Motor neuron (in vitro differentiated cells): ENCODE measurements around the gene RIMOC1. TPM values are rescaled to one million over a fixed set of nuclear protein-coding genes. Genes with fewer than 3 reads are reported as not detected.
"Not testable (repeated sequence)": the region's sequence is repeated elsewhere in the genome, so short reads cannot be mapped to it uniquely, and the experiment has no call there.

Experiments
- ATAC-seq, 8 experiments: fragments of 200-7000 bp; cut with Tn5 transposase; replicated peaks in 6 of 8; 2 replicates each; pipeline ENCODE4 v1.8.0; 2021; ENCODE audit warnings: mild to moderate bottlenecking in 8 of 8, moderate library complexity in 8 of 8
- H3K27ac ChIP-seq, 2 donors: fragments of 250-450 bp; sonication (Bioruptor Pico); 2 replicates each; pipeline ENCODE4 v1.9.0; 2021; ENCODE audit warnings: antibody characterized with exemption in 2 of 2, mild to moderate bottlenecking in 2 of 2, moderate library complexity in 1 of 2
- H3K4me1 ChIP-seq, 2 donors: fragments of 250-450 bp; sonication (Bioruptor Pico); replicated peaks in 1 of 2; 2 replicates each; pipeline ENCODE4 v1.6.1; 2021; ENCODE audit warnings: antibody characterized with exemption in 2 of 2, mild to moderate bottlenecking in 2 of 2, moderate library complexity in 1 of 2
- H3K4me3 ChIP-seq, 5 donors: fragments of 250-450 bp; sonication (Bioruptor Pico); 2 replicates each; pipeline ENCODE4 v1.9.0; 2021; ENCODE audit warnings: antibody characterized with exemption in 5 of 5, mild to moderate bottlenecking in 5 of 5, moderate library complexity in 4 of 5
- WGBS, 10 experiments: fragments of 450-650 bp; shearing (Covaris generic); methylation state at CpG; one replicate each; pipeline ENCODE4 v1.0.0; 2022; 5-methylcytosine and 5-hydroxymethylcytosine counted together
- in situ Hi-C, 9 experiments: fragments of 400-800 bp; cut with MboI; loops; one replicate each; pipeline ENCODE4 v1.15.0; 2021; ENCODE audit warnings: low sequenced_read_pairs in 9 of 9, low pct_unique_long_range_greater_than_20kb in 2 of 9; ENCODE audit not compliant: unreplicated experiment in 9 of 9
- total RNA-seq, 8 experiments: library from RNA; unstranded; fragments of 300-600 nt; gene quantifications; 2 replicates each; pipeline versions ENCODE4 v1.2.3 to v1.2.4, GENCODE V29; 2022

The RIMOC1 gene
- total RNA-seq, 8 experiments from 2014 or later = 13.1 to 31.4 (median 23.2) TPM

DNA sequence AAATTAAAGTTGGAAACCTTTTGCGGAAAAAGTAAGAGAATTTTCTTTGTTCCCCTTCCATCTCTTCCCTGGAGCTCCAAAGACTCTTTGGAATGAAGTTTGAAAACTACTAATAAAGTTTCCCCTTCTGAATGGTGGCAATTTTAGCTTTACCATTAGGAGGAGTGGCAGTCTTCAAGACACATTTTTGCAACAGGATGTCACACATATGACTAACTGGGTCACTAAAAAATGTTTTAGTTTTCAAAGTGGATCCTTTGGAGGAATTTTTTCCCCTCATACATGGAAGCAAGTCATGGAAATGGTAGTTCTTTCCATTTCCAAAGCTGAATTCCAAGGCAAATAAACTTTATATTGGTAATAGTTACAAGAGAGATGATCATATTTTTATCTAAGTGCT, 36.5 kb downstream of the RIMOC1 start:
- 83 to 100% (median 100%) methylated on average over 1 of the region's 1 CpG; no CpG with 5 or more reads in 4 of the 10 experiments for WGBS, 10 experiments
- in situ Hi-C loops = no loop called here
- Histone ChIP-seq H3K4me3 (no peak overlapping the region), H3K4me1 (no peaks in the 10 kb centered on the region), H3K27ac (no peak overlapping the region)
- ATAC-seq = no peak

DNA sequence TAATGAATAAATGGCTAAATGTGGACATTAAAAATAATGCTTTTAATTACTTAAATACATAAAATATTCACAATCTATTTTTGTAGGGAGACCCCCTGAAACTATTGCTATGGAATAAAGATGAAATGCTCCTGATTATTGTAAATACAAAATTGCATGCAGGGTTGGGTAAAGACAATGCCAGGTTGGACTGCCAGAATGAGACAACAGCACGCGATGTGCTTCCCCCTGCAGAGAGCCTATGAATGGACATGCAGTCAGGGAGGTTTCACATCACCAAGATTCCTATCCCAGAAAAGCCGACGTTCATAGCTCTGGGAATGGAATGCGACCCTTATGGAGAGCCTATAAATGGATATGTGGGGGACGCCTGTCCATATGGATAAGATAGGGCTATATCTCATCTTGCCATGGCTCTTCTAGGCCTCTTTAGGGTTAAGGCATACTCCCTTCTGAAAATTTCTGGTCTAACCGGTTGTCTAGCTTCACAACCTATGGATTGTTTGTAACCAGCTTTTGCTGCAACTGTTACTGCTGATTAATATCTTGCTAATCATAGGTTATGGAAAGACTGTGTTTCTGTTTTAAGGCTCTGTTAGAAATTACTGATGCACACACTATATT, 41.3 kb downstream of the RIMOC1 start:
- H3K4me1 ChIP-seq, H3K4me3 ChIP-seq, H3K27ac ChIP-seq, in situ Hi-C loops, ATAC-seq: not testable (repeated sequence)
- 67 to 100% (median 93%) methylated on average over 1 to 6 of the region's 7 CpGs; no CpG with 5 or more reads in 2 of the 10 experiments for whole genome bisulfite sequencing, 10 experiments

DNA sequence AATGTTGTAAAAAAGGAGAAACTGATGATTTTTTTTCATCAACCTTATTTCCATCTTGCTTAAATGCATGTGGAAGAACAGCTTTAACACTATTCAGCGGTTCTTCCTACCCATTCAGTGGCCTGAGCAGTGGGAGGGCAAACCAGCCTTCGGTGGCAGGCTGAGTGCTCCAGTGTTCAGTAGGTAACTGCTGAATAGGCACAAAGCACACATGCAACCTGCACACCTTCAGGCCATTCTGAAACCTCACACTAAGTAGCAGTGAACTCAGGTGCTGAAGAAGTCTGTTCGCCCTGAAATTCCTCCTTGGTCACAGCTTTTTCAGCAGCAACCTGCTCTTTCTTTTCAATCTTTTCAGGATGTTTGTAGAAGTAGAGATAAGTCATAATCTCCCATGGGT, 47.1 kb downstream of the RIMOC1 start:
- no peak overlapping the region for H3K4me3 ChIP-seq
- no peak overlapping the region for H3K27ac ChIP-seq
- no peak for ATAC-seq
- in situ Hi-C loops = no loop called here
- 33 to 100% (median 72%) methylated on average over 1 to 3 of the region's 3 CpGs; no CpG with 5 or more reads in 5 of the 10 experiments for WGBS, 10 experiments
- H3K4me1 ChIP-seq = no peaks in the 10 kb centered on the region

Other genes with a start within 250 kb of the RIMOC1 start
- gene OXCT1, start 33.9 kb upstream of the RIMOC1 start, total RNA-seq = 10 to 100 TPM in 7 of 8 experiments, 1 to 10 TPM in 1; 6.6 to 55.5 (median 36.9) TPM
- 1 to 10 TPM in 7 of 8 experiments, under 1 TPM in 1; 0.96 to 10.0 (median 2.8) TPM for gene FBXO4, start 20.9 kb downstream of the RIMOC1 start, total RNA-seq